HG03097 (cell line): ENCODE measurements around the gene TXK.
"Not testable (repeated sequence)": the region's sequence is repeated elsewhere in the genome, so short reads cannot be mapped to it uniquely, and the experiment has no call there.

ENCODE experiments used
- ATAC-seq: cut with Tn5 transposase; IDR thresholded peaks from one replicate; pipeline ENCODE4 v1.9.1; 2021; ENCODE audit not compliant: unreplicated experiment, low FRiP score

Gene TXK

GRCh38 chr4:48134081-48134480 lies at the start of gene TXK:
TSS of gene TXK (minus strand) at chr4:48134250. CDS start at chr4:48134170, 80 bp downstream.
- no peak for ATAC-seq

- ATAC-seq = no peak
Observed at GRCh38 chr4:48180234-48180633, 46.2 kb upstream of the TXK start.

DNA sequence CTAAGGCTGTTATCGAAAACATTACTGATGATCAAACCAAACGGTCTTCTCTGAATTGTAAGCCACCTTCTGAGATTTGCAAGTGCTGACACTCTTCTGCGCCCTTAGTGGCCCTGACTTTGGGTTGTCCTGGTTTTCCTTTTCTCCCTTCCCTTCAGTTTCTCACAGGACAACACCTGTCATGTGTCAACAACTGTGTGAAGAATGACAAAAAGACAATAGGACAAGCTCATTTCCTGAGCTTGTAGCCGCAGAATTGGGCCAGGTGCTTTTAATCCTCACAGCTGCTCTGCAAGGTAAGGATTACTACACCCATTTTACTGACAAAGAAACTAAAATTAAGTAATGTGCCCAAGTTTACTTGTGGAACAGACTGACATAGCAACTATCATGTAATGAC lies 44.9 kb upstream of the TXK start:
- no peak for ATAC-seq

- no peak for ATAC-seq
Observed at GRCh38 chr4:48175806-48176205, 41.8 kb upstream of the TXK start.

DNA sequence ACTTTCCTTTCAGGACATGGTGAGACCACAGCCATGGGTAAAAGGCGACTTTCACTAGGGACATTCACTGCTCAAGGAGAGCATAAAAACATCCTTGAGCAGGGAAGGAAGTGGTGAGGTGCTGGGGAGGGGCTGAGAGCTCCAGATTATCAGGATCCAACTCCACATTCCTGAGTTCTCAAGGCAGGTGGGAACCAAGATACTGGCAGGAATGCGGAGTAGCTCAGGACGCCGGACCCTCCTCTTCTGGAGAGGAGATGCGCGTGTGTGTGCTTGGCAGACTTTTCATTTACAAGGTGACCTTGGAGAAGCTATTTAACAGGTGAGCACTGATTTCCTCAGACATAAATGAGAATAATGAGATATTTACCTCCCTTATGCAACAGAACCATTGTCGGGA lies 41.3 kb upstream of the TXK start:
- no peak for ATAC-seq

GRCh38 chr4:48173056-48173991 lies 39.3 kb upstream of the TXK start:
- ATAC-seq = peak; percentile 66

DNA sequence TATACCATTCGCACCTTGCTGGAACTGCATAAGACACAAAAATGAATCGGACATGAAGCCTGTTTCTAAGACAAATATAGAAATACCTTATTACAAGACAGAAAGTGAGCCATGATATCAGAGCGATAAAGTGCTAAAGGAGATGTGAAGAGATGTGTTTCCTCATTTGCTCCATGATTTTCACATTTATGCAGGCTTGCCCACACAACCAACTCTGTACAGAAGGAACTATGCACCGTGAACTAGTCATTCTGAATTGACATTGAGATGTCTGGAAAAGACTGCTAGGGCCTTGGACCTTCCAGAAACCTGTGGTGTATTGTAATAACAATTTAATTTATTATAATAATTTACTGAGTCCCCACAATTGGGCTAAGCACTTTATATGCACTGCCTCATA lies 38.6 kb upstream of the TXK start:
- no peak for ATAC-seq

GRCh38 chr4:48169636-48170035 lies 35.6 kb upstream of the TXK start:
- no peak for ATAC-seq

DNA sequence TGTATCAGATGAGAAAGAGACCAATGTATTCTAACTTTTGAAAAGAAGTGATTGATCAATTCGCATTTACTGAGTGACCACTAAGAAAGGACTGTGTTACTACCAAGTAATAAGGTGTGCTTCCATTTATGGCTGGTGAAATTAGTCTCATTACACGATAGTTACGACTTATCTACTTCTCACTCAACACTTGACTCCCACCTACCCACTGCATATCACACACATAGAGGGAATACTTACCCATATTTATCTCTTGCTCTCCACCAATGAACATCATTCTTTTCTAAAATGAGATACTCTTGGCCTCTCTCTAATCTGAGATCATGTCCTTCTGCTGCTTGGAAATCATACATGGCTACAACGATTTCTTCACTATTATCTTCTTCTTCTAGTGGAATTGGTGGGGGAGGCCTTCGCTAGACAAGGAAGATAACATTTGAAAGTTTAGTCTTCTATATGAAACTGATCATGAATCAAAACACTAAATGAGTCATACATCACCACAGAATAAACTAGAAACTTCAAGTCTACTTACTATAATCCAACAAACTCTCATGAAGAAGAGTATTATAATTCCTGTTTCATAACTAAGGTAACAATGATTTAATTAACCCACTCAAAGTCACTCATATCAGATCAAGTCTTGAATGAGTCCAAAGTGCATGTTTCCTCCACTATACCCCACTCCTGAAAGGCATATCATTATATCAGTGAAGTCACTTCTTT lies 33.7 kb upstream of the TXK start:
- no peak for ATAC-seq

GRCh38 chr4:48164561-48164960 lies 30.5 kb upstream of the TXK start:
- not testable (repeated sequence) for ATAC-seq

DNA sequence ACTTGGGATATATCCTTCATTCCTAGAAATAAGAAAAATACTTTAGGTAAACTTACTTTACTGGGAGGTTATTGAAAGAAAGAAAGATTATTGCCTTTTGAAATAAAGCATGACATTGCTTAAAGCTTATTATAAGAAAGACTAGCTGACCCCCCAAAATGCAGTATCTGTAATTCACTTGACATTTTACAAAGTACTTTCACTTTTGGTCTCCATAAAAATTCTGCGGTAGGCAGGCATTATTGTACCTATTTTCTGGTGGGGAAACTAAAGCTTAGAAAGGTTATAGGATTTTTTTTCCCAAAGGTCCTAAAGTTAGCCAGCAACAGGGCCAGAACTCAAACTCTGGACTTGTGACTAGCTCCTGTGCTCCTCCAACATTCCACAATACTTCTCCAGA lies 29.7 kb upstream of the TXK start:
- ATAC-seq = no peak

- no peak for ATAC-seq
Observed at GRCh38 chr4:48162162-48162561, 28.1 kb upstream of the TXK start.

GRCh38 chr4:48157271-48157670 lies 23.2 kb upstream of the TXK start:
- ATAC-seq = no peak

DNA sequence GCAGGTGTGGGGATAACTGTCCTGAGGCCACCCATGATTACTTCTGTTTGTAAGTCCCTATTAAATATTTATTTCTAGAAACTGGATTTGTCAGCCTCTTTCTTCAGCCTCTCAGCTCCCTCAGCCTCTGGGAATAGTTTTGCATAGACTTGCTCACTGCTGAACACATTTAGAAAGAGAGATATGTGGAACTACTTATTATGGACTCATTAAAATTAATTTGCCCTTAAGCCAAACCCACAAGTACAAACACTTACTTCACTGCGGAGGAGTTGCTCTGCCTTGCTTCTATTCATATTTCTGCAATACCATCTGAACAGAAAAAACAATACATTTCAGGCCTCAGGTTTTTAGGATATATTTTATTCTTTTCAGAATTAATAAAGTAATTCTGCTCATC lies 22.4 kb upstream of the TXK start:
- no peak for ATAC-seq

DNA sequence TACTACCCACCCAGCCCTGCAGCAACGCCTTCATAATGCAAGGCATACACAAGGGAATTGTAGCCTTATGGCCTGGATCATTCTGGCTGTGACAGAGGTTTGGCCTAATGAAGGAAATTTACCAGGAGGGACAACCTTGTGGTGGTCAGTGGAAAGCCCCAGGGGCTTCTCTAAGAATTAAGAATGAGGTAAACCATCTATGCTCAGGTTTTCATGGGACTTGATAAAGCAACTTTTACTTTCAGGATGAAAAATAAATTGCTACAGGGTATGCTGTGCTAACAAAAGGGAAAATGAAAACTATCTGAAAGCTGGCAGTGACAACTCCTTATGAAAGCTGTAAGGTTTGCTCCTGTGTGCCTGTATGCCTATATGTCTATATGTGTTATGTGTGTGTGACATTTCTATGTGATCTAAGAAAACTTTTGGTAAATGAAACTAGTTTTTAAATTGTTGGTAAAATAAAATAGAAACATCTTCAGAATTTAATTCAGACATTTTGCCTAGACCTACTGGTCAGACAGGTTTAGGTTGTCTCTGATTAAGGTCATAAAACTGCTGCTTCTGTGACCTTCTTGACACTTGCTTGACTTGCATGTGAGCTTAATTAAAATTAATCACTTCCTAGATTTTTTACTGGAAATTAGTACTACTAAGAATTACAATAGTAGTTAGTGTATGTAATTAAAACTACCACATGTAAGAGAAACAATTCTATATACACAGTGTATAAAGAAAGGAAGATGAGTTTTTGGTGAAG lies 19.9 kb upstream of the TXK start:
- ATAC-seq = peak; percentile 45

GRCh38 chr4:48152259-48152658 lies 18.2 kb upstream of the TXK start:
- no peak for ATAC-seq

GRCh38 chr4:48149827-48150370 lies 15.8 kb upstream of the TXK start:
- ATAC-seq = no peak

DNA sequence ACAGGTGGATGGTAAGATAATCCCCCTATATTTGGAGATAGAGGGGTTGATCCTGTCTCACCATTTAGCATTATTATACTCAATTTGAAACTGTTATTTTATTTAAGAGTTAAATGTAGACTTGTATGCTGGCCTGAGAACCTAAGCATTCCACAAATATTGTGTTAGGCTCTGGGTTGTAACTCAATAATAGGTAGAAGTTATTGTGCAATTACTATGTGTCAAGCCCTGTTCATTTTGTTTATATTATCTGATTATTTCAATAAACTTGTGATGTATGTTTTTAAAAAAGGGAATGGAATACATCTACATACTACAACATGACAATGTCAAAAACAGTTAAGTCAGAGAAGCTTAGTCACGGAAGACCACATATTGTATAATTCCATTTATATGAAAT lies 13.6 kb upstream of the TXK start:
- no peak for ATAC-seq

DNA sequence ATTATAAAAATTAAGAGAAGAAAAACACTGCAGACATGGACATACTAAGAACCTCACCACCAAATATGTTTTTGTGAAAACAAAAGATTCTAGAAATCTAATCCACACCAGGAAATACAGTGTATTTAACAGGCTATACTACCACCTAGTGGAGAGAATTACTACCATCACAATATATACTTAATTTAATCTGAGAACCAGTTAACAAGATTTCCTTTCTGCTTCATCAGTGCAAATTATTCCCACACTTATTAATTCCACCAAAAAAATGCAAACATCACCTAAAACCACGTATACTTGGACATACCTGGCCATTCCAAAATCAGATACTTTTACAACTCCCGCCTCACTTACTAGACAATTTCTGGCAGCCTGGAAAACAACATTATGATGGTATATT lies 7.0 kb upstream of the TXK start:
- ATAC-seq = no peak

GRCh38 chr4:48139691-48140090 lies 5.6 kb upstream of the TXK start:
- ATAC-seq = no peak

DNA sequence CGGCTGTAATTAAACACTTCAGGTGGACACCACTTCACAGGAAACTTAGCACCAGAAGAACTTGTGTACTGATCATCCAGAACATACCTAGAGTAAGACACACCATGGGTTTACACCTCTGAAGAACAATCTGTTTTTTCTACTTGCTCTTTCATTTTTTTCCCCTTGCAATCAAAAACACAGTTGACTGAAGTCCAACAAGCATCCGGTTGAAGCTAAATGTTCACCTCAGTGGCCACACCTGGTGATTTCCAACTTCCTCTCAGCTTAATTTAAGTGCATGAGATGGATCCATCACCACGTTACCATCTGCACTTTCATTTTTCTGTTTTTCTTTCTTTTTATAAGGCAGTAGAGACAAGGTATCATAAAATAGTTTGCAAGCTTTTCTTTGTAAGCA lies 4.9 kb upstream of the TXK start:
- ATAC-seq = peak; percentile 90
